ENCODE measurements around the gene PSMF1.
A peak's percentile ranks its signal among the peaks of the same experiment; 100 is the strongest.

The PSMF1 gene

DNA sequence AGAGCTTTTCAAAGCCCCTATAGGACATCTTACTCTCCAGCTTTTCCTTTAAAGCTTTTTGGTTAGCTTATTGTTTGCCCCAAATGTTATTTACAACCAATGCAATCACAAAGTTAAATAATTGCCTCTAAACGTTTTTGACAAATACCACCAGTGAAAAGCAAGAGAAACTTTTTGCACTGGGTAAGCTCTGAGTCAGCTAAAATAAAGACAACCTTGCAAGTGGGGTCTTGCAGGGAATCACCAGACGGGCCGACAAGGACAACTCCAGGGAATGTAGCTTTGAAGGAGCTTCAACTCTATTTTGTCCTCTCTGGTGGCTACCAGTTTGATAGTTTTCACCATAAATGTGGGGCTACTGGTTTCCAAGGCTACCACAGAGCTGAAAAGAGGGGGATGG, 14.7 kb upstream of the PSMF1 start:
- H3K9ac ChIP-seq (ENCODE audit: low read length) = no peak overlapping the region
- H3K4me3 ChIP-seq (ENCODE audit: low read length) = no peak overlapping the region
- H3K36me3 ChIP-seq (ENCODE audit: control insufficient read depth, insufficient read depth, low read length) = no peaks in the 10 kb centered on the region
- H3K9me3 ChIP-seq (ENCODE audit: control insufficient read depth, low read length) = no peaks in the 10 kb centered on the region
- H3K27me3 ChIP-seq (ENCODE audit: control insufficient read depth, insufficient read depth, low read length) = no peaks in the 10 kb centered on the region
- no peaks in the 10 kb centered on the region for H3K4me1 ChIP-seq (ENCODE audit: control insufficient read depth, insufficient read depth, low read length)

DNA sequence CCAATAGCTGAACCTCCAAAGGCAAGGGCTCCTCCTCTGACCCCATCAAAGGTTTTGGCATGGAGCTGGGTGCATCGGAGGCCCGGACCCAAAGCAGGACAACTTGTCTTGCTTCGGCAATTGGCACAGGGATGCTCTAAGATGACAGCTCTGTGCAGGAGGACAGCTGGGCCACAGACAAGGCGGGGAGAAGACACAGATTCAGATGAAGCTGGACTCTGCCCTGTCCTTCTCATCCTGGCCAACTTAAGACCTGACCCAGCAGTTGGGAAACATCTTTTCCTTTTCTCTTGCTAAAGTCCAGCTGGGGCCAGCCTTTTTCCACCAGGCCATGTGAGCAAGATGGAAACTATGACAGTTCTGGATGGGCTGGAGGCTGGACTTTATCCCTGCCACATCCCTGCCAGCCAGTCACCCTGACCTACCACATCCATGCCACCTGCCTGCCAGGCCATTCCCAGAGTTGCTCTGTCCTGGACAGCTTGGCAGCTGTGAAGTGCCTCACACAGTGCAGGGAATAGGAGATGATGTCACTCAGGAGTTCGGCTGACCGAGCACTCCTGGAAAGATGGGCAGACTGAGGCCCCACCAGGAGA, 12.7 kb upstream of the PSMF1 start:
- Histone ChIP-seq H3K27me3 (ENCODE audit: control insufficient read depth, insufficient read depth, low read length) (no peaks in the 10 kb centered on the region), H3K9me3 (ENCODE audit: control insufficient read depth, low read length) (no peaks in the 10 kb centered on the region), H3K4me1 (ENCODE audit: control insufficient read depth, insufficient read depth, low read length) (no peaks in the 10 kb centered on the region), H3K9ac (ENCODE audit: low read length) (no peak overlapping the region), H3K36me3 (ENCODE audit: control insufficient read depth, insufficient read depth, low read length) (no peaks in the 10 kb centered on the region), H3K4me3 (ENCODE audit: low read length) (no peak overlapping the region)

DNA sequence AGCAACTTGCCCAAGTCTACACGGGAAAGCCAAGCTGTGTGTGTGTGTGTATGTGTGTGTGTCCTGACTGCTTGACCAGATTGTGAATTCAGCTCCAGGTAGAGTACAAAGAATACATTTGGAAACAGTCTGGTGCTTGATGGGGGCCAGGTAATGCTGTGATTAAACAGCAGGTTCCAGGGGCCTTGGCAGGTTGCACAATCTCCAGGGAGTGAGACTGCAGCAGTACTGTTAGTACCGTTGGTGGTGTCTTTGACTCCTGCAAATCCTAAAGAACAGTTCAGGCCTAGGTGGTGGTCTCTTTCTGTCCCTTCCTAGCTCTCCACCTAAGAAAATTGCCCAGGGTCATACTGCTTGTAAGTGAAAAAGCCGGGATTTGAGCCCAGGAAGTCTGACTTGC, 11.2 kb upstream of the PSMF1 start:
- H3K9ac ChIP-seq (ENCODE audit: low read length) = no peak overlapping the region
- no peaks in the 10 kb centered on the region for H3K36me3 ChIP-seq (ENCODE audit: control insufficient read depth, insufficient read depth, low read length)
- H3K4me3 ChIP-seq (ENCODE audit: low read length) = no peak overlapping the region
- no peaks in the 10 kb centered on the region for H3K4me1 ChIP-seq (ENCODE audit: control insufficient read depth, insufficient read depth, low read length)
- H3K27me3 ChIP-seq (ENCODE audit: control insufficient read depth, insufficient read depth, low read length) = no peaks in the 10 kb centered on the region
- no peaks in the 10 kb centered on the region for H3K9me3 ChIP-seq (ENCODE audit: control insufficient read depth, low read length)

DNA sequence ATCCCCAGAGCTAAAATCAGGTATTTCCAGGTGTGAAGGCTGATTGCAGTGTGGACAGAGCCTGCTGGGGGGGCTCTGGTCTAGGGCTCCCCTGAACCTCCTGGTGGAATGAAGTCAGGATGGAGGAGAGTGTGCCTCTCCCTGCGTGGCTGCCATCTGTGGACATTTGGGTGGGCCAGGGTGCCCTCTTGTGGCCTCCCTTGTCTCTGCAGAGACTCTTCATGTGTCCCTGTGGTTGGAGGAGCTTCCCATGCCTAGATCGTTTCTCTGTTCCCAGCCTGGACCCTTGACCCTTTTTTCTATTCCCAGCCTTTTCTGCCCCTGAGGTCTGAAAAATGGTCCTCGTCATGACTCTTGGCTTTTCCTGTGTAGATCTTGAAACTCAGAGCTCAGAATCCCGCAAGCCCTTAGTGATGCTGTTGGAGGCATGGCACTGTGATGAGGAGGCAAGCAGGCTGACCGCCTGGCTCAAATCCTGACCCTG, 9.9 kb upstream of the PSMF1 start:
- Histone ChIP-seq H3K36me3 (ENCODE audit: control insufficient read depth, insufficient read depth, low read length) (no peaks in the 10 kb centered on the region), H3K4me1 (ENCODE audit: control insufficient read depth, insufficient read depth, low read length) (no peaks in the 10 kb centered on the region), H3K9ac (ENCODE audit: low read length) (no peak overlapping the region), H3K27me3 (ENCODE audit: control insufficient read depth, insufficient read depth, low read length) (no peaks in the 10 kb centered on the region), H3K9me3 (ENCODE audit: control insufficient read depth, low read length) (no peaks in the 10 kb centered on the region), H3K4me3 (ENCODE audit: low read length) (no peak overlapping the region)

DNA sequence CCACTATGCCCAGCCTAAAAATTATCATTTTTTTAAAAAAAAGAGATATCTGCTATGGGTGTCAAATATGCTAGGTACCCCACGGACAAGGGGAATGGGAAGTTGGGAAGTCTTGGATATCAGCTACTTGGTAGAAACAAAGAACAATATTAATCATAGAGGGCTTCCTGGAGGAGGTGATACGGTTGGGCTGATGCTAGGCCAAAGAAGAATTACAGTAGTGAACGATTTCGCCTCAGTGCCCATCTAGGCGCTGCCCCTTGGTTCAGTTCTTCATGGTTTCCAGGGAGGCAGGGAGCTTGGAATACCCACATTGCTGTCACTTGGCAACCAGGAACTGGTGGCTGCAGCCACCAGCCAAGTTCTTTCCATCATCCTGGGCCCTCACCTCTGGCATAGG, 5.5 kb upstream of the PSMF1 start:
- Histone ChIP-seq H3K36me3 (ENCODE audit: control insufficient read depth, insufficient read depth, low read length) (no peaks in the 10 kb centered on the region), H3K4me1 (ENCODE audit: control insufficient read depth, insufficient read depth, low read length) (peaks cover 4% of the 10 kb centered on the region), H3K27me3 (ENCODE audit: control insufficient read depth, insufficient read depth, low read length) (no peaks in the 10 kb centered on the region)

DNA sequence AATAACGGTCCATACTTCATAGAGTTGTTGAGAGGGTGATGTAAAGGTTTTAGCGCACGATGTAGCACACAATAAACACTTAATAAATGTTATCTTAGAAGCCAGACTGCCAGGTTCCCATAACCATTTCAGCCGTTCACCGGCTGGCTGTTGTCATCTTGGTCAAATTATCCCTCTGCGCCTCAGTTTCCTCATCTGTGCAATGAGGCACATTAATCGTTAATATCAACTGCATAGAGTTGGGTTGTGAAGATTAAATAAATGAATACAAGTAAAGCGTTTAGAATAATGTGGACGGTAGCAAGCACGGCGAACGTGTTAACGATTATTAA, 432 bp upstream of the PSMF1 start:
- Histone ChIP-seq H3K4me3 (ENCODE audit: low read length) (peak overlapping the region; percentile 97), H3K9me3 (ENCODE audit: control insufficient read depth, low read length) (no peaks in the 10 kb centered on the region), H3K27me3 (ENCODE audit: control insufficient read depth, insufficient read depth, low read length) (no peaks in the 10 kb centered on the region), H3K36me3 (ENCODE audit: control insufficient read depth, insufficient read depth, low read length) (no peaks in the 10 kb centered on the region), H3K9ac (ENCODE audit: low read length) (peak overlapping the region; percentile 85), H3K4me1 (ENCODE audit: control insufficient read depth, insufficient read depth, low read length) (peaks cover 43% of the 10 kb centered on the region)

More for the DNA sequence above, 5.5 kb upstream of the PSMF1 start:
- H3K4me3 ChIP-seq (ENCODE audit: low read length) = no peak overlapping the region
- no peaks in the 10 kb centered on the region for H3K9me3 ChIP-seq (ENCODE audit: control insufficient read depth, low read length)
- no peak overlapping the region for H3K9ac ChIP-seq (ENCODE audit: low read length)

DNA sequence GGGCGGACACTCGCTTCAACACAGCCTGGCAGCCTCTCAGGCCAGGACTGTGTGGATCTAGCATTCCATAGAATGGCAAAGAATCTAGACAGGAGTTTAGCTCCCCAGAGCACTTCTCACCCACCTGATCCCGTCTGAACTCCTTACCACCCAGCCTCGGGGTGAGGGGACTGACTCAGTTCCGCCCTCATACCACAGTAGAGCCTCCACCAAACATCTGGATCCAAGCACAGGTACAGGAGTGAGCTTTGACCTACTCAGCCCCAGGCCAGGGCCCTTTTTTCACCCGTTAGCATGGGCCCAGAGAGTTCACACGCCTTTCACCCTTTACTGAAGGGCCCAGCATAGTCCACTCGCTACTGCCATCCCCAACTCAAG, 715 bp downstream of the PSMF1 start:
- H3K36me3 ChIP-seq (ENCODE audit: control insufficient read depth, insufficient read depth, low read length) = no peaks in the 10 kb centered on the region
- peak overlapping the region; percentile 85 for H3K9ac ChIP-seq (ENCODE audit: low read length)
- H3K9me3 ChIP-seq (ENCODE audit: control insufficient read depth, low read length) = no peaks in the 10 kb centered on the region
- peak overlapping the region; percentile 97 for H3K4me3 ChIP-seq (ENCODE audit: low read length)
- peaks cover 44% of the 10 kb centered on the region for H3K4me1 ChIP-seq (ENCODE audit: control insufficient read depth, insufficient read depth, low read length)
- H3K27me3 ChIP-seq (ENCODE audit: control insufficient read depth, insufficient read depth, low read length) = no peaks in the 10 kb centered on the region

DNA sequence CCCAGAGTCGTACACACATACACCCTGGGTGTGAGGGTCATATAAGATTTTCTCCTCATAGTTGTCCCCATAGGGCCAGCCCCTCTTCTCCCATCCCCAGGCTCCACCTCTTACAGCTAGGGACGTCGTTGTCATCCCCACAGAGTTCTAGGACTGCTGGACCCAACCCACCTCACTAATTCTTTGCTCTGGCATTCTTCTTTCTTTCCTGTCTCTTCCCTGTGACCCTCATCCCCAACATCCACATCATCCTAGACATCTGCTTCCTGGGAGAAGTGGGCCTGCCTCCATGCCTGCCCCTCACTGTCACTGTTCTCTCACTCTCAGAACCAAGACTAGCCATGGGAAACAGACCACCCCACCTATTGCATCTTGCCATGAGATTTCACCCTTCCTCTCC, 1.1 kb downstream of the PSMF1 start:
- Histone ChIP-seq H3K4me3 (ENCODE audit: low read length) (peak overlapping the region; percentile 97), H3K27me3 (ENCODE audit: control insufficient read depth, insufficient read depth, low read length) (no peaks in the 10 kb centered on the region), H3K36me3 (ENCODE audit: control insufficient read depth, insufficient read depth, low read length) (no peaks in the 10 kb centered on the region), H3K4me1 (ENCODE audit: control insufficient read depth, insufficient read depth, low read length) (peaks cover 44% of the 10 kb centered on the region), H3K9me3 (ENCODE audit: control insufficient read depth, low read length) (no peaks in the 10 kb centered on the region), H3K9ac (ENCODE audit: low read length) (peak overlapping the region; percentile 85)

DNA sequence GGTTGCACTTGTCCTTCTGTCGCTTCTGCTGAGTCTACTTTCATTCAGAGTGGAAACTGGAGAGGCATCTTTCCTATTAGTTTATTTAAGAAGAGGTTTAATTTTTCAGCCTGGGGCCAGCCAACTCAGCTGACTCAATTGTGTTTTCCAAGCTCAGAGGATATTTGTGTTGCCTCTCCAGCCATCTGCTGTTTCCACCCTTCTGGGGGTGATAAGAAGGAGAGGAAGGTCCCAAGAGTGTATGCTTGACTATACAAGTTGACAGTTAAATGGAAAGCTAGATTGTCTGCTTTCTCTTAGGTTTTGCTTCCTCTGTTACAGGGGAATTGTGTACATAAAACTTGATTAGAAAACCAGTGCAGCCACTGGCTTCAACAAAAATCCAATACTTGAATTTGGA, 3.0 kb downstream of the PSMF1 start:
- no peaks in the 10 kb centered on the region for H3K27me3 ChIP-seq (ENCODE audit: control insufficient read depth, insufficient read depth, low read length)
- H3K4me3 ChIP-seq (ENCODE audit: low read length) = no peak overlapping the region
- no peaks in the 10 kb centered on the region for H3K9me3 ChIP-seq (ENCODE audit: control insufficient read depth, low read length)
- no peaks in the 10 kb centered on the region for H3K36me3 ChIP-seq (ENCODE audit: control insufficient read depth, insufficient read depth, low read length)
- H3K4me1 ChIP-seq (ENCODE audit: control insufficient read depth, insufficient read depth, low read length) = peaks cover 41% of the 10 kb centered on the region
- H3K9ac ChIP-seq (ENCODE audit: low read length) = peak overlapping the region; percentile 11

DNA sequence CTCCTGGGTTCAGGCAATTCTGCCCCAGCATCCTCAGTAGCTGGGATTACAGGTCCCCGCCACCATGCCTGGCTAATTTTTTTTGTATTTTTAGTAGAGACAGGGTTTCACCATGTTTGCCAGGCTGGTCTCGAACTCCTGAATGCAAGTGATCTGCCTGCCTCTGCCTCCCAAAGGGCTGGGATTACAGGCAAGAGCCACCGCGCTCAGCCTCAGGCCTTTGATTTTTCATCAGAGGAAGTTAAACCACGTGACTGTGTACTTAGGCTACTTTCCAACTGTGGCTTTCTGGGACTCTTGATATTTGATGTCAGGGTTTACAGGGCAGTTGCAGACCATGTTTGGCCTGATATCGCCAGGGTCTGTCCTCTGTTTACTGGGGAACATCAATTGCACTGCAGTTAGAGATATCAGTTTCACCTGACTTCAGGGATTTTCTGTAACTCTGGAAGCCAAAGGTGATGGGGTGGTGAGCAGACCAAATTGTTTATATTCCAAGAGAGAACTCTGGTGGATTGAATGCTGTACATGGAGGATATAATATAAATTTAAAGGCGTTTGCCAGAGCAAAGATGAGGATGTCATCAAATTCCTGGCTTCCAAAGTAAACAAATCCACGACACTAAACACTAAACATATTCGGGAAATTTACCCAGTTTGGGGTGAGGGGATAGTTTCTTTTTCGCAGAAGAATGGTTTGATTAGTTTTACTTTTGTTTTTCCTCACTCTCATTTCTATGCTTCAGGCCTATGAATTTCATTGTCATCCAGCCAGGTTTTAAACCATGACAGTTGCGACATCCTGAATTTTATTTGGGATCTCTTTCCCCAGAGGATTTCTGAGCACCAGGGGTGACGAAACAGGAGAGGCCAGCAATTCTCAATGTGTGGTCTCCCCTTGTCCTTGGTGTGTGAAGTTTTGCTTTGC, 4.2 kb downstream of the PSMF1 start:
- Histone ChIP-seq H3K4me1 (ENCODE audit: control insufficient read depth, insufficient read depth, low read length) (peaks cover 41% of the 10 kb centered on the region), H3K27me3 (ENCODE audit: control insufficient read depth, insufficient read depth, low read length) (no peaks in the 10 kb centered on the region), H3K9me3 (ENCODE audit: control insufficient read depth, low read length) (no peaks in the 10 kb centered on the region), H3K9ac (ENCODE audit: low read length) (no peak overlapping the region), H3K4me3 (ENCODE audit: low read length) (no peak overlapping the region), H3K36me3 (ENCODE audit: control insufficient read depth, insufficient read depth, low read length) (no peaks in the 10 kb centered on the region)

DNA sequence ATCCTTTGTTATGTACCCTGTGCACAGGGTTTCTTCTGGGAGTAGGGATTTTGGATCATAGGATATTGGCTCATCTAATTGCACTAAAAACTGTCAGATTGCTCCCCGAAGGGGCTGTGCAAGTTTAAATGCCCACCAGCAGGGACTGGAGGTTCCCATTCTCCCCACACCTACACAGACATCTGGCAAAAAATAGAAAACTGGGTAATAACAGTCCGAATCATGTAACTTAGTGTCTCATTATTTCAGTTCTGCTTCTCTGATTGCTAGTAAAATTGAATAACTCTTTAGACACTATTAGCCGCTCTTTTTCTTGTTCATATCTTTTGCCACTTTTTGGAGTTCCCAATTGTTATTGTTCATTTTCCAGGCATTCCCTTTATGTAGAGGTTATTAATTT, 5.3 kb downstream of the PSMF1 start:
- no peak overlapping the region for H3K9ac ChIP-seq (ENCODE audit: low read length)
- peaks cover 6% of the 10 kb centered on the region for H3K36me3 ChIP-seq (ENCODE audit: control insufficient read depth, insufficient read depth, low read length)
- H3K4me1 ChIP-seq (ENCODE audit: control insufficient read depth, insufficient read depth, low read length) = peaks cover 37% of the 10 kb centered on the region
- no peaks in the 10 kb centered on the region for H3K27me3 ChIP-seq (ENCODE audit: control insufficient read depth, insufficient read depth, low read length)
- no peaks in the 10 kb centered on the region for H3K9me3 ChIP-seq (ENCODE audit: control insufficient read depth, low read length)
- no peak overlapping the region for H3K4me3 ChIP-seq (ENCODE audit: low read length)

DNA sequence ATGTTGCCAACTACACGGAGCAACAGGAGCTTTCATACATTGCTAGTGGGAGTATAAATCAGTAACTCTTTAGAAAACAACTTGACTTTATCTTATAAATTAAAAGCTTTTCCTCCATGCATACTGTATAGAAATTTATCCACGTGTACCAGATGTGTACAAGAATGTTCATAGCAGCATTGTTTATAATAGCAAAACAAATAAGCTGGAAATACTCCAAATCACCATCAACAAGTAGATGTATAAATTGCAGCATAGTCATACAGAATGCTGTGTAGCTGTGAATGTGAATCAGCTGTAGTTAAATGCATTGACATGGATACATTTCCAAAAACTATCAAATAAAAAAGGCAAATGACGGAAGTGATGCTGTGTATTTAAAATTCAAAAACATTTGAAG, 6.0 kb downstream of the PSMF1 start:
- peaks cover 10% of the 10 kb centered on the region for H3K36me3 ChIP-seq (ENCODE audit: control insufficient read depth, insufficient read depth, low read length)
- no peaks in the 10 kb centered on the region for H3K27me3 ChIP-seq (ENCODE audit: control insufficient read depth, insufficient read depth, low read length)
- no peak overlapping the region for H3K9ac ChIP-seq (ENCODE audit: low read length)
- no peak overlapping the region for H3K4me3 ChIP-seq (ENCODE audit: low read length)
- H3K4me1 ChIP-seq (ENCODE audit: control insufficient read depth, insufficient read depth, low read length) = peaks cover 33% of the 10 kb centered on the region
- H3K9me3 ChIP-seq (ENCODE audit: control insufficient read depth, low read length) = no peaks in the 10 kb centered on the region

Data from mucosa of stomach (tissue), 1 donor.